HL-60 (cell line): ENCODE measurements around the gene CALHM6.

Experiments
- DNase-seq, 2 experiments: peaks; one replicate each; pipeline ENCODE4 v3.0.0-alpha.2; 2010 to 2020; ENCODE audit warnings: low read depth in 1 of 2, low spot score in 1 of 2
- H3K27ac ChIP-seq: fragments of 250-450 bp; sonication (Bioruptor Pico); replicated peaks from 2 replicates; pipeline ENCODE4 v1.5.1; 2020; ENCODE audit warnings: mild to moderate bottlenecking, moderate library complexity
- H3K27me3 ChIP-seq: fragments of 250-450 bp; sonication (Bioruptor Pico); 2 replicates; pipeline ENCODE4 v1.5.1; 2021; ENCODE audit warnings: mild to moderate bottlenecking, moderate library complexity; ENCODE audit not compliant: insufficient read depth, poor library complexity, severe bottlenecking
- H3K4me3 ChIP-seq: replicated peaks from 2 replicates; pipeline ENCODE4 v1.5.1; 2011; ENCODE audit warnings: mild to moderate bottlenecking, control low read depth, low read length; ENCODE audit not compliant: insufficient read depth
- GABPA ChIP-seq: IDR thresholded peaks from 2 replicates; pipeline ENCODE4 v1.6.1; 2012; ENCODE audit warnings: low read depth
- POLR2AphosphoS5 ChIP-seq: IDR thresholded peaks from 2 replicates; pipeline ENCODE4 v1.6.1; 2012; ENCODE audit warnings: low read depth
- SPI1 ChIP-seq: IDR thresholded peaks from 2 replicates; pipeline ENCODE4 v1.6.1; 2012; ENCODE audit warnings: low read depth, mild to moderate bottlenecking, borderline replicate concordance
- TF ChIP-seq, protein P1 (sequence below): IDR thresholded peaks from 2 replicates; pipeline ENCODE4 v1.6.1; 2012; ENCODE audit warnings: low read depth; ENCODE audit not compliant: insufficient replicate concordance
- TF ChIP-seq, protein P2 (sequence below): IDR thresholded peaks from one replicate; pipeline ENCODE4 v1.5.1; 2011; ENCODE audit warnings: low read length, control low read depth, inconsistent platforms; ENCODE audit not compliant: insufficient read depth

The CALHM6 gene

DNA sequence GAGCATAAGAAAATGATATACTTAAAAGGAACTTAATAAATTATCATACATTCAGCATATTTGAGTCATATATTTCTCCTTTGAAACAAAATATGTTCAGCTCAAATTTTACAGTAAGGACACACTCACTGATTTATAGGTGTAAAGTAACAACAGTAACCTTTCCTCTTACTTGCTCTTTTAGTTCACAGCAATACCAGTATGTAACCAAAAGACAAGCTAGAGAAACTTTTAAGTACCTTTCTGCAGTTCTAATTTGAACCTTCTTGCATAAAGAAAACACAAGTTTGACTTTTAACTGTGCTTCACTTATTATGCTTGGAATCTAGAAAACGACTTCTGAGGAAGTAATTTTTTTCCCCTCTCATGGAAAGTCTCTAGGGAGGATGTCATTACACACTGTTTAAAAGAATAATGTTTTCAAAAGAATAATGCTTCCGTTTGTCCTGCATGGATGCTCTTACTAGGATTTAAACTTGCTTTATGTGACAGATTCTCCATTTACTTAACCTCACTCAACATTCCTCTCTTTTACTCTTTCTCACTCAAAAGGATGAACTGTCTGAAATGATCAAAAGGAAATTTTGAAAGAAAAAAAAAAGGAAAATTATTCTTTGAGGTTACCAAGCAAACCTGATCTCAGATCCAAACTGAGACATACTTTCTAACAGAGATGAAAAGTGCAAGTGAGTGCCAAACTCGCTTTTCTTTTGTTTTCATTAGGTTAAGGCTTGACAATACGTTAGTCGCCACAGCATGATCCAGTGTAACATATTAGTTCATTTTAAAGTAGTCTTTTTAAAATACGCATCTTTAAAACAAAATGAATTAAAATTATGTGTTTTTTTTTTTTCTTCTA, 22.4 kb upstream of the CALHM6 start:
- Histone ChIP-seq H3K4me3 (no peak overlapping the region), H3K27me3 (no peaks in the 10 kb centered on the region), H3K27ac (no peak overlapping the region)
- TF ChIP-seq SPI1 (no peak), GABPA (no peak), POLR2AphosphoS5 (no peak)
- no peak for DNase-seq

DNA sequence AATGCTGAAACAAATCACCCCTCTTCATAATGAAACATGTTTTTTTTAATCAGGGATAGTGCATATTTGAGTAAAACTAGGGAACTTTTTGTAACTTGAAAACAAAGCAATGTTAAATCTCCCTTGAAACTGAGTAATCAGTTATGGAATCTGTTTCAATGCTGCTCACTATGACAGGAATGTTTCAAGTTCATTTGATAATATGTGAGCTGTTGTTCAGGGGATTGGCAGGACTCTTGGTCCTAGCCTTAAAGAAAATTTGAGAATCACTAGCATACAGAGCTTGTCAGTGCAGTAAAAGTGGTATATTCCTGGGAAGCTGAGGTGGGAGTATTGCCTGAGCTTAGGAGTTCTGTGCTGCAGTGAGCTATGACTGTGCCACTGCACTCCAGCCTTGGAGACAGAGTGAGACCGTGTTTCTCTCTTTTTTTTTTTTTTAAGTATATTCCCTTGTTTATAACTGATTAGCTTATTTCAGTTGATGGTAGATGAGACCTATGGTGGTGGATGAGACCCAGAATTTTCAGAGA, 21.6 kb upstream of the CALHM6 start:
- Histone ChIP-seq H3K27ac (no peak overlapping the region), H3K4me3 (no peak overlapping the region), H3K27me3 (no peaks in the 10 kb centered on the region)
- no peak for DNase-seq
- TF ChIP-seq, protein P1, sequence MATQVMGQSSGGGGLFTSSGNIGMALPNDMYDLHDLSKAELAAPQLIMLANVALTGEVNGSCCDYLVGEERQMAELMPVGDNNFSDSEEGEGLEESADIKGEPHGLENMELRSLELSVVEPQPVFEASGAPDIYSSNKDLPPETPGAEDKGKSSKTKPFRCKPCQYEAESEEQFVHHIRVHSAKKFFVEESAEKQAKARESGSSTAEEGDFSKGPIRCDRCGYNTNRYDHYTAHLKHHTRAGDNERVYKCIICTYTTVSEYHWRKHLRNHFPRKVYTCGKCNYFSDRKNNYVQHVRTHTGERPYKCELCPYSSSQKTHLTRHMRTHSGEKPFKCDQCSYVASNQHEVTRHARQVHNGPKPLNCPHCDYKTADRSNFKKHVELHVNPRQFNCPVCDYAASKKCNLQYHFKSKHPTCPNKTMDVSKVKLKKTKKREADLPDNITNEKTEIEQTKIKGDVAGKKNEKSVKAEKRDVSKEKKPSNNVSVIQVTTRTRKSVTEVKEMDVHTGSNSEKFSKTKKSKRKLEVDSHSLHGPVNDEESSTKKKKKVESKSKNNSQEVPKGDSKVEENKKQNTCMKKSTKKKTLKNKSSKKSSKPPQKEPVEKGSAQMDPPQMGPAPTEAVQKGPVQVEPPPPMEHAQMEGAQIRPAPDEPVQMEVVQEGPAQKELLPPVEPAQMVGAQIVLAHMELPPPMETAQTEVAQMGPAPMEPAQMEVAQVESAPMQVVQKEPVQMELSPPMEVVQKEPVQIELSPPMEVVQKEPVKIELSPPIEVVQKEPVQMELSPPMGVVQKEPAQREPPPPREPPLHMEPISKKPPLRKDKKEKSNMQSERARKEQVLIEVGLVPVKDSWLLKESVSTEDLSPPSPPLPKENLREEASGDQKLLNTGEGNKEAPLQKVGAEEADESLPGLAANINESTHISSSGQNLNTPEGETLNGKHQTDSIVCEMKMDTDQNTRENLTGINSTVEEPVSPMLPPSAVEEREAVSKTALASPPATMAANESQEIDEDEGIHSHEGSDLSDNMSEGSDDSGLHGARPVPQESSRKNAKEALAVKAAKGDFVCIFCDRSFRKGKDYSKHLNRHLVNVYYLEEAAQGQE, result no peak
- no peak for TF ChIP-seq POLR2AphosphoS5
- TF ChIP-seq SPI1, result no peak

DNA sequence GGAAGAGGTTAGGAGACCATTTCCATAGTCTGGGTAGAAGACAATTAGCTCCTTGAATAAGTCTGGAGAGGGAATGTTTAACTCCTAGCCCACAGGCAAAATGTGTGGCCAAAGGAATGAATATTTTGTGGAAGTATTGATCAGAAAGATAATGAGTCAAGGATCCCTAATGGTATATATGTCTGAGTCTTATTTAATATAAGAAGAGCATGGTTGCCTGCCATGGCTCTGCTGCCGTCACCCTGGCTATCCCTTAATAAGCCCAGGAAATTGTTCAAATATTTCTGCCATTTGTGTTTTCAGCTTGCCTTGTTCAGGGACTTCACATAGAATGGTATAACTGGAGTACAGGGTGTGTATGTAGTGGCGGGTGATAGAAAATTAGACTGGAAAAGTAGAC, 18.1 kb upstream of the CALHM6 start:
- no peak for DNase-seq
- Histone ChIP-seq H3K27ac (no peak overlapping the region), H3K27me3 (no peaks in the 10 kb centered on the region), H3K4me3 (no peak overlapping the region)
- no peak for TF ChIP-seq POLR2AphosphoS5
- no peak for TF ChIP-seq GABPA
- no peak for TF ChIP-seq SPI1
- TF ChIP-seq, protein P2, sequence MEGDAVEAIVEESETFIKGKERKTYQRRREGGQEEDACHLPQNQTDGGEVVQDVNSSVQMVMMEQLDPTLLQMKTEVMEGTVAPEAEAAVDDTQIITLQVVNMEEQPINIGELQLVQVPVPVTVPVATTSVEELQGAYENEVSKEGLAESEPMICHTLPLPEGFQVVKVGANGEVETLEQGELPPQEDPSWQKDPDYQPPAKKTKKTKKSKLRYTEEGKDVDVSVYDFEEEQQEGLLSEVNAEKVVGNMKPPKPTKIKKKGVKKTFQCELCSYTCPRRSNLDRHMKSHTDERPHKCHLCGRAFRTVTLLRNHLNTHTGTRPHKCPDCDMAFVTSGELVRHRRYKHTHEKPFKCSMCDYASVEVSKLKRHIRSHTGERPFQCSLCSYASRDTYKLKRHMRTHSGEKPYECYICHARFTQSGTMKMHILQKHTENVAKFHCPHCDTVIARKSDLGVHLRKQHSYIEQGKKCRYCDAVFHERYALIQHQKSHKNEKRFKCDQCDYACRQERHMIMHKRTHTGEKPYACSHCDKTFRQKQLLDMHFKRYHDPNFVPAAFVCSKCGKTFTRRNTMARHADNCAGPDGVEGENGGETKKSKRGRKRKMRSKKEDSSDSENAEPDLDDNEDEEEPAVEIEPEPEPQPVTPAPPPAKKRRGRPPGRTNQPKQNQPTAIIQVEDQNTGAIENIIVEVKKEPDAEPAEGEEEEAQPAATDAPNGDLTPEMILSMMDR, result no peak
- TF ChIP-seq, protein P1, result no peak

DNA sequence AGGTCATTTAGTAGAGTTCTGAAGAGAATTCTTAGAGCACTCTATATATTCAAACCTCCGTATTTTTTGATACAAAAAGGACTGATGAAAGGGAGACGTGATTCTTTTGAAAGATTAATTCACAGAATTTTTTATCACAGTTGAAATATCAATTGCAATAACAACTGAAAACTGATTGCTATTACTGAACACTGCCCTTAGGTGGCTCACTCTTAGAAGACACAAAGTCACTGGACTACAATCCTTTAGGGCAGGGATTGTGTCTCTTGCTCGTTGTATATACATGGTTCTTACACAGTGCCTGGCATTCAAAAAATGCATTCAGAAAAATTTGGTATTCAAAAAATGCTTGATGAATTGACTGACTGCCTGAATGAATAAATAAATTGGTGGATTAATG, 17.1 kb upstream of the CALHM6 start:
- Histone ChIP-seq H3K4me3 (no peak overlapping the region), H3K27ac (no peak overlapping the region), H3K27me3 (no peaks in the 10 kb centered on the region)
- DNase-seq, result peak in 1 of 2 experiments; percentile 34
- TF ChIP-seq SPI1, result no peak
- TF ChIP-seq, protein P2, result peak; percentile 44
